Peyer's patch (tissue), 4 donors: Measurements from ENCODE around the gene ZNF616. TPM values are rescaled to one million over a fixed set of nuclear protein-coding genes. Genes with fewer than 3 reads are reported as not detected.

Experiments
- DNase-seq, 3 donors: peaks; one replicate each; pipeline ENCODE4 v3.0.0-alpha.2; 2017 to 2019
- H3K27ac ChIP-seq, 4 donors: fragments of 200-600 bp; sonication (generic); one replicate each; pipeline ENCODE4 v1.5.1; 2016 to 2019
- H3K27me3 ChIP-seq, 2 donors: fragments of 200-600 bp; sonication (generic); one replicate each; pipeline ENCODE4 v1.5.1; 2019
- H3K36me3 ChIP-seq, 3 donors: fragments of 200-600 bp; sonication (generic); one replicate each; pipeline ENCODE4 v1.5.1; 2016 to 2019
- H3K4me1 ChIP-seq, 4 donors: fragments of 200-600 bp; sonication (generic); one replicate each; pipeline ENCODE4 v1.5.1; 2016 to 2019
- H3K4me3 ChIP-seq, 4 donors: fragments of 200-600 bp; sonication (generic); 1 replicate in 3 of 4; 2 replicates in 1 of 4; pipeline ENCODE4 v1.5.1; 2016 to 2019; ENCODE audit warnings: mild to moderate bottlenecking in 1 of 4
- H3K9me3 ChIP-seq, 4 donors: fragments of 200-600 bp; sonication (generic); one replicate each; pipeline ENCODE4 v1.5.1; 2016 to 2019; ENCODE audit warnings: mild to moderate bottlenecking in 1 of 4
- POLR2A ChIP-seq, 2 donors: fragments of 450-650 bp; IDR thresholded peaks; one replicate each; pipeline ENCODE4 v1.5.1; 2017; ENCODE audit warnings: antibody characterized with exemption in 2 of 2, mild to moderate bottlenecking in 2 of 2, moderate library complexity in 2 of 2
- total RNA-seq, 4 donors: library from RNA; depleted of rRNA; stranded (reverse); fragments of >200 nt; gene quantifications; one replicate each; pipeline ENCODE4 v1.1.0, GENCODE V29; 2016
- TF ChIP-seq, protein P1 (sequence below), 6 experiments: fragments of 450-650 bp in 4 of 6; fragments of 200-600 bp in 2 of 6; sonication (generic) in 1 of 6; IDR thresholded peaks; one replicate each; pipeline ENCODE4 v1.5.1; 2017 to 2019; ENCODE audit warnings: antibody characterized with exemption in 6 of 6, mild to moderate bottlenecking in 3 of 6, moderate library complexity in 1 of 6

The ZNF616 gene
- total RNA-seq, 4 donors from 2014 or later, result 4.9 to 9.9 (median 5.3) TPM

DNA sequence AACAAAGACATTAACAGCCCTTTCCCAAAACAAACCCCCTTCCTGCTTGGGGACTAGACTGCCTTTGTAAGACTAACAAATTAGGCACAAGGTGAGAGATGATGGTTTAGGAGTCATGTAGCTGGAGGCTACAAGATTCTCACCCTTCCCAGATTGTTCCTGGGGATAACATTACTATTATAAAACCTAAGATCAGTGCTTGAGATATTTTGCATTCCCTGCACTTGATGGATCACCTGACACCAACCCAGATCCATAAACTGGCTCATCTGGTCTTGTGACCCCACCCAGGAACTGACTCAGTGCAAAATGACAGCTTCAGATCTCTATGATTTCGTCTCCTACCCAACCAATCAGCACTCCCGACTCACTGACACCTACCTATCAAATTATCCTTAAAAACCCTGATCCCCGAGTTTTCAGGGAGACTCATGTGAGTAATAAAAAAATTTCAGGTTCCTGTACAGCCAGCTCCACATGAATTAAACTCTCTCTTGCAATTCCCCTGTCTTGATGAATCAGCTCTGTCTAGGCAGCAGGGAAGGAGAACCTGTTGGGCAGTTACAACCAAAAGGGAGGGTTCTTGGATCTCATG lies 2.4 kb upstream of the ZNF616 start:
- H3K4me1 ChIP-seq, result peaks cover 0 to 16% (median 4%) of the 10 kb centered on the region in 4 donors
- TF ChIP-seq POLR2A (IDR thresholded peaks at IDR 0.05), result no peak
- TF ChIP-seq, protein P1, sequence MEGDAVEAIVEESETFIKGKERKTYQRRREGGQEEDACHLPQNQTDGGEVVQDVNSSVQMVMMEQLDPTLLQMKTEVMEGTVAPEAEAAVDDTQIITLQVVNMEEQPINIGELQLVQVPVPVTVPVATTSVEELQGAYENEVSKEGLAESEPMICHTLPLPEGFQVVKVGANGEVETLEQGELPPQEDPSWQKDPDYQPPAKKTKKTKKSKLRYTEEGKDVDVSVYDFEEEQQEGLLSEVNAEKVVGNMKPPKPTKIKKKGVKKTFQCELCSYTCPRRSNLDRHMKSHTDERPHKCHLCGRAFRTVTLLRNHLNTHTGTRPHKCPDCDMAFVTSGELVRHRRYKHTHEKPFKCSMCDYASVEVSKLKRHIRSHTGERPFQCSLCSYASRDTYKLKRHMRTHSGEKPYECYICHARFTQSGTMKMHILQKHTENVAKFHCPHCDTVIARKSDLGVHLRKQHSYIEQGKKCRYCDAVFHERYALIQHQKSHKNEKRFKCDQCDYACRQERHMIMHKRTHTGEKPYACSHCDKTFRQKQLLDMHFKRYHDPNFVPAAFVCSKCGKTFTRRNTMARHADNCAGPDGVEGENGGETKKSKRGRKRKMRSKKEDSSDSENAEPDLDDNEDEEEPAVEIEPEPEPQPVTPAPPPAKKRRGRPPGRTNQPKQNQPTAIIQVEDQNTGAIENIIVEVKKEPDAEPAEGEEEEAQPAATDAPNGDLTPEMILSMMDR (IDR thresholded peaks at IDR 0.05), result no peak
- no peak for DNase-seq
- H3K27me3 ChIP-seq, result no peaks in the 10 kb centered on the region
- H3K9me3 ChIP-seq, result peaks cover 0 to 3% (median 0%) of the 10 kb centered on the region in 4 donors
- H3K36me3 ChIP-seq, result no peaks in the 10 kb centered on the region
- no peak overlapping the region for H3K4me3 ChIP-seq
- no peak overlapping the region for H3K27ac ChIP-seq

- no peak overlapping the region for H3K4me3 ChIP-seq
- H3K27ac ChIP-seq, result no peak overlapping the region
- no peak for DNase-seq
- no peaks in the 10 kb centered on the region for H3K27me3 ChIP-seq
- no peaks in the 10 kb centered on the region for H3K36me3 ChIP-seq
- H3K9me3 ChIP-seq, result peaks cover 0 to 3% (median 0%) of the 10 kb centered on the region in 4 donors
- TF ChIP-seq, protein P1 (IDR thresholded peaks at IDR 0.05), result no peak
- no peak for TF ChIP-seq POLR2A (IDR thresholded peaks at IDR 0.05)
- peaks cover 0 to 16% (median 4%) of the 10 kb centered on the region in 4 donors for H3K4me1 ChIP-seq
These were observed 1.5 kb upstream of the ZNF616 start for GRCh38 chr19:52141203-52141602.

DNA sequence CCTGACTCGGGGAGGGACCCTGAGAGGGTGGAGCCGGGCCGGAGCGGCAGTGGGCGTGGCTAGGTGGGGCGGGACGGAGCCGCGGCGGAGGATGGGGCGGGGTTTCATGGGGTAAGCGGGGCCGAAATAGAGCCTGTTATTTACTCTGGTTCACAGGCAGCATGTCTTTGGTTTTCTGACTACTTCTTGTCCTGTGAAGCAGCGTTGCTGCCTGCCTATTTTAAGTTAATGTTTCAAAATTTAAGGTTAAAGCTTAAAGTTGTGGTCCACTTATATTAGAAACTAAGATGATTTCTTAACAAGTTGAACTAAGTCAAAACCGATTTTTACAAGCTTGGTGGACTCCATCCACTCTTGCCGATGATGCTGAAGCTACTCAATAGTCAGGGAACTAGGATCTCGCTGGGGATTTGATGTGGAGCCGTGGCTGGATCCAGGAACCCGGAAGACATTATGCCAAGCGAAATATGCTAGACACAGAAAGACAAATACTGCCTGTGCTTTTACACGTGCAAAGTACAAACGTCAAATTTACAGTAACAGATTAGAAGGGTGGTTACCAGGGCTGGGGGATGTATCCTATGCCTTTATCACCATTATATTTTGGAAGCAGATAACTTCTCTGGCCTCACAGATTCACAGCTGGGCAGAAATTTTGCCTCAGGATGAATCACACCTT lies 433 bp upstream of the ZNF616 start:
- peak overlapping the region; percentile 88 to 98 (median 89) for H3K27ac ChIP-seq
- peaks cover 0 to 3% (median 0%) of the 10 kb centered on the region in 4 donors for H3K9me3 ChIP-seq
- DNase-seq, result peak in 1 of 3 donors; percentile 95
- peaks cover 0 to 16% (median 4%) of the 10 kb centered on the region in 4 donors for H3K4me1 ChIP-seq
- H3K27me3 ChIP-seq, result no peaks in the 10 kb centered on the region
- H3K4me3 ChIP-seq, result peak overlapping the region; percentile 73 to 77 (median 76)
- TF ChIP-seq, protein P1 (IDR thresholded peaks at IDR 0.05), result no peak
- no peak for TF ChIP-seq POLR2A (IDR thresholded peaks at IDR 0.05)
- H3K36me3 ChIP-seq, result no peaks in the 10 kb centered on the region

GRCh38 chr19:52138983-52139251 lies 821 bp downstream of the ZNF616 start:
- Histone ChIP-seq H3K27me3 (no peaks in the 10 kb centered on the region), H3K4me3 (peak overlapping the region; percentile 73 to 77 (median 76)), H3K4me1 (peaks cover 0 to 16% (median 4%) of the 10 kb centered on the region in 4 donors), H3K27ac (peak overlapping the region; percentile 88 to 98 (median 89)), H3K9me3 (peaks cover 0 to 8% (median 0%) of the 10 kb centered on the region in 4 donors), H3K36me3 (no peaks in the 10 kb centered on the region)
- DNase-seq, result no peak
- TF ChIP-seq, protein P1 (IDR thresholded peaks at IDR 0.05), result no peak
- TF ChIP-seq POLR2A (IDR thresholded peaks at IDR 0.05), result no peak

DNA sequence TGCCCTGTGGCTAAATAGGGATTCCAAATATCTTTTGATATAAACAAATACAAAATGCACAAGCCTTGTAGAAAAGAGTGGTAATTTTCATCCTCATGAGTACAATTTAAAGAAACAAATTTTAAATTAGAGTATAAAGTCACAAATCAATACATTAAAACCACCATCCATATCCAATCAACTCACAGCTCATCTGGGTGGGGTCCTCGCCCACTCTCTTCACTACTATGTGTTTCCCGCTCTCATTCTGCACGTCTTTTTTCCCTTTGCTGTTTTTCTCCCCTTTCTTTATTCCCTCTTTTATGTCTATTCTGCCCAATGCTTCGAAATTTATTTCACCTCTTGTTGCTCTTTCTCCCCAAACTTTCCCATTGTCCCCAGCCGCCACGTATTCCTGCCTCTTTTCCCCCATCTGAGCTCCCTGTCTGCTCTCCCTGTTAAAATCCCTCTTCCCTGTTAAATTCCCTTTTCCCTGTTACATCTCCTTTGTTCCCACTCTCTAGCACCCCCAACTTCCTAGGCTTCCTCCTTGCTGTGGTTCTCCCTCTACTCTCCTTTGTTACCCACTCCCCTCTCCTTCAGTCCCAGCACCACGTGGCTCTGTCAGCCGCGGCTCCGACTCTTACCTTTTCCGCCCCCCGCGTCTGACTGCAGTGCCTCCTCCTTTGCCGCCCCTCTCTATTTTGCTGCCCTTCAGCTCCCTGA lies 1.3 kb downstream of the ZNF616 start:
- H3K27me3 ChIP-seq, result no peaks in the 10 kb centered on the region
- DNase-seq, result peak in 2 of 3 donors; percentile 34 to 50
- H3K36me3 ChIP-seq, result no peaks in the 10 kb centered on the region
- peaks cover 0 to 8% (median 0%) of the 10 kb centered on the region in 4 donors for H3K9me3 ChIP-seq
- H3K27ac ChIP-seq, result peak overlapping the region; percentile 88 to 98 (median 89)
- TF ChIP-seq POLR2A (IDR thresholded peaks at IDR 0.05), result no peak
- TF ChIP-seq, protein P1 (IDR thresholded peaks at IDR 0.05), result no peak
- H3K4me3 ChIP-seq, result peak overlapping the region; percentile 73 to 77 (median 76)
- peaks cover 0 to 16% (median 4%) of the 10 kb centered on the region in 4 donors for H3K4me1 ChIP-seq
